Choroid plexus epithelial cell (primary cell): Measurements from ENCODE around the gene LPP.
"Not testable (repeated sequence)": the region's sequence is repeated elsewhere in the genome, so short reads cannot be mapped to it uniquely, and the experiment has no call there.

ENCODE experiments used
- DNase-seq: peaks from one replicate; pipeline ENCODE4 v3.0.0-alpha.2; 2010; ENCODE audit warnings: low read depth
- H3K4me3 ChIP-seq: 2 replicates; pipeline ENCODE4 v1.5.1; 2011; ENCODE audit warnings: low read depth, mild to moderate bottlenecking, control low read depth, low read length, moderate library complexity
- CTCF ChIP-seq: conservative IDR thresholded peaks from 2 replicates; pipeline ENCODE4 v1.5.1; 2011; ENCODE audit warnings: low read depth, mild to moderate bottlenecking, control low read depth, inconsistent platforms, low read length, moderate library complexity

Gene LPP

DNA sequence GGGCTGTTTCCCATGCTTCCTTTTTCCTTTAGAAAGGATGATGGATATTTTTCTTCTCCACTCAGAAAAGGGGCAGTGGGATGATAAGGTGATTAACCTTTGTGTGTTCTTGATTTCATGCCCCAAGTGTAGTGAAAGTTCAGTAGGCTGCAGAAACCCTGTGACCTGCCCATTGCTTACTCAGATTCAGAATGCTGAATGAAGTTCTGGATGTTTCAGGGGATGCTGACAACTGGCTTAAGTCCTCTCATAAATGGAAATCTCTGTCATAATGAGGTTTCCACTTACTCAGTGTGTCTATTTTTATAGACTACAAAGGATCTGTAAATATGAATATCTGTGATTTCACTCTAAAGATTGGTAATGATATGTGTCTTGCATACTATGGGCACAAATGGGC, 546.5 kb downstream of the LPP start:
- H3K4me3 ChIP-seq: no peak overlapping the region
- DNase-seq: no peak
- no peak for TF ChIP-seq CTCF

DNA sequence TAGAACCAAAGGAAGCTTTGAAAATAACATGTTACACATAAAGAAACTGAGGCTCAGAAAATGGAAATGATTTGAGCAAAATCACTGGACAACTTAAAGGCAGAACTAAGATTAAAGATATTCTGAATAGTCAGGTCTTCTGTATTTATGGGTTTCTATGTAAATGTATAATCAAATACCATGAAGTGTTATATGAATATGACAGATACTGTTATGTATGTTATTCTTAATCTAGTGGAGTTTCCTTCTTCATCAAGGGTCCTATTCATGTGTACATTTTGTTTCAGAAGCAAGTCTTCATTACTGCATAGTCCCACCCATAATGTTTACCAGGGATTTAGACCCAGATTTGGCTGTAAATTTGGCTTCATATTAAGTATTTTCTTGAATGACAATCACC, 547.0 kb downstream of the LPP start:
- no peak overlapping the region for H3K4me3 ChIP-seq
- no peak for DNase-seq
- TF ChIP-seq CTCF: no peak

DNA sequence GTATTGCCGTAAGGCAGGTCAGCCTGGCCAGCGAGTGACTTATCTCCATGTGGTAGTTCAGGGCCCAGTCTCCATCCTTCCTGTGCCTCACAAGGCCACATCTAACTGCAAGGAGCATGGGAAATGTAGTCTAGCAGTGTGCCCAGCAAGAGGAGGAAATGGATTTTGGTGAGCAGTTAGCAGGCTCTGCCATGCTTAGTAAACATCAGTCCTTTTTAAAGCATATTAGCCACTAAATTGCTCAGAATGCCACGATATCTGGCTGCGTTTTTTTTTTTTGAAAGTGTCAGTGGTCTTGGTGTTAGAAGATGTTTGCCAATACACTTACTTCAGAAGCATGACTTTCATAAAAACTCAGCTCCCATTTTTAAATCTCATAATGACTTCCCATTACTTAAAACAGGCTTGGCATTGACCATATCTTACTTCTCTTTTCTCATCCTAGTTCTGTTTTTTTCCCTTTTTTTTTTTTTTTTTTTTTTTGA, 547.6 kb downstream of the LPP start:
- DNase-seq: no peak
- H3K4me3 ChIP-seq: no peak overlapping the region

GRCh38 chr3:188702028-188702427, 548.1 kb downstream of the LPP start:
- not testable (repeated sequence) for H3K4me3 ChIP-seq, DNase-seq

More for the DNA sequence above, 547.6 kb downstream of the LPP start:
- TF ChIP-seq CTCF: no peak

- DNase-seq: peak; percentile 18
- no peak for TF ChIP-seq CTCF
- H3K4me3 ChIP-seq: no peak overlapping the region
These were observed 552.2 kb downstream of the LPP start for GRCh38 chr3:188706176-188706575.

DNA sequence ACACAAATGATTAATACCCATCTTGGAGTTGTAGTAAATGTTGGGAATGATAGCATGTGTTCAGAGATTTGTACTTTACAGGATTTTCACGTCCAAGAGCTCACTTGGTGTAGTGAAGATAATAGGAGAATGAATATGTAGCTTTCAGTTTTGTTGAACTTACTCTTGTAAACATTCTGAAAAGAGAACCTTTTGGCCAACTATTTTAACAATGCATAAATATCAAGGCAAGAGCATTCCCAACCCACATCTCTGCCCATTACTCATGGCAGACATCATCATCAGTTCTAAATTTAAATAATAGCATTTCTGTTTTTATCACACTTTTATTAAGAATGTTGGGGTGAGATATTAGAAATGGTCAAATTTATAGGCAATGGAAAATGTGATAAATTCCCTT, 552.6 kb downstream of the LPP start:
- no peak for TF ChIP-seq CTCF
- no peak overlapping the region for H3K4me3 ChIP-seq
- peak; percentile 47 for DNase-seq

DNA sequence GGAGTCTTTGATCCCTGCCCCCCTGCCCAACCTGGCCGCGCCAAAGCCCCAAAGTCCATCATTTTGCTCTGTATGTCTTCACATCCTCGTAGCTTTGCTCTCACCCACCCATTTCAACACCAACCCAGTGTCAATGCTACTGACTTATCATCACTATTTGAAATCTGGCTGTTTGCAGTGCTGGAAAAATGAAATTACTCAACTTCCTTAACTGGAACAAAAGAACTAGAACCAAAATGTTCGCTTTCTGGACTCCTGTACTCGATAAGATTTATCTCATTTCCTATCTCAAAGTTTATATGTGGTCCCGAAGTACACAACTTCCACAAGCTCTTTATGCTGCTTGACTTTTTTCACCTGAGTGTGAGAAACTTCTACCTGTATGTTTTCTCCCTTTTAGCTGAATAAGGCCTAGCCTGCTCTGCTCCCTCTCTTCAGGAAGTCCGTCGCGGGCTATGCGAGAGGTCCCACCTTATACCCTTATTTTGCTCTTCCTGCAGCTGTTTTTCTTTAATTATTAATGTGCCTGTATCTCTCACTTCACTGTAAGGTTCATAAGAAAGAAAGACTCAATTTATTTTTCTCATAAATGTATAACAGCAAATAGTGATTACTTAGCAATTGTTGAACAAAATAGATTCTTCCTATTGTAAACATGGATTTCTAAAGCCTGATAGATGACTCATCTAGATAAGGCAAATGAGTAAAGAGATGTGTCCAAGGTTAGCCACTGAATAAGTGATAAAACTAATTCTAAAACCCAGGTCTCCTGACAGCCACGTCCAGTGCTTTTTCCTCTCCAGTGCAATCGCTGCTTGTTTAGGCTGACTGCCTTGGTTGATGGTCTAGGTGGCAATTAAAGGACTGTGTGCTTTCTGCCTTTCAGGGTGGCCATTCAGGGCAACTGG, 553.7 kb downstream of the LPP start:
- TF ChIP-seq CTCF: no peak
- no peak overlapping the region for H3K4me3 ChIP-seq
- peak; percentile 42 for DNase-seq
